ENCODE results near the gene CMTM2. TPM values are rescaled to one million over a fixed set of nuclear protein-coding genes. Genes with fewer than 3 reads are reported as not detected.

Gene CMTM2
- total and polyA plus RNA-seq, 2 experiments from 2014 or later: 0.88 TPM; not detected in 1

- DNase-seq (ENCODE audit: low read depth in 1 of 2, low spot score in 1 of 2): peak in 1 of 2 donors; percentile 44
- peak; percentile 65 for TF ChIP-seq CTCF (IDR thresholded peaks at IDR 0.05; ENCODE audit: low read depth, low read length)
- Histone ChIP-seq H3K4me1 (ENCODE audit: low read depth) (no peaks in the 10 kb centered on the region), H3K9me3 (ENCODE audit: low read depth) (no peaks in the 10 kb centered on the region), H3K36me3 (no peaks in the 10 kb centered on the region), H3K27me3 (no peaks in the 10 kb centered on the region), H3K4me3 (no peak overlapping the region), H3K27ac (no peak overlapping the region)
Observed at GRCh38 chr16:66588981-66589713, 9.9 kb downstream of the CMTM2 start.

GRCh38 chr16:66590322-66590721 lies 11.1 kb downstream of the CMTM2 start:
- Histone ChIP-seq H3K4me1 (ENCODE audit: low read depth) (no peaks in the 10 kb centered on the region), H3K36me3 (no peaks in the 10 kb centered on the region), H3K9me3 (ENCODE audit: low read depth) (no peaks in the 10 kb centered on the region), H3K4me3 (no peak overlapping the region), H3K27me3 (no peaks in the 10 kb centered on the region), H3K27ac (no peak overlapping the region)
- DNase-seq (ENCODE audit: low read depth in 1 of 2, low spot score in 1 of 2): no peak
- no peak for TF ChIP-seq CTCF (IDR thresholded peaks at IDR 0.05; ENCODE audit: low read depth, low read length)

- no peak for TF ChIP-seq CTCF (IDR thresholded peaks at IDR 0.05; ENCODE audit: low read depth, low read length)
- H3K36me3 ChIP-seq: no peaks in the 10 kb centered on the region
- H3K4me3 ChIP-seq: no peak overlapping the region
- H3K9me3 ChIP-seq (ENCODE audit: low read depth): no peaks in the 10 kb centered on the region
- no peak for DNase-seq (ENCODE audit: low read depth in 1 of 2, low spot score in 1 of 2)
- no peaks in the 10 kb centered on the region for H3K4me1 ChIP-seq (ENCODE audit: low read depth)
- H3K27ac ChIP-seq: no peak overlapping the region
- H3K27me3 ChIP-seq: no peaks in the 10 kb centered on the region
Observed at GRCh38 chr16:66591018-66591417, 11.8 kb downstream of the CMTM2 start.

GRCh38 chr16:66592241-66592640 lies 13.0 kb downstream of the CMTM2 start:
- Histone ChIP-seq H3K4me1 (ENCODE audit: low read depth) (no peaks in the 10 kb centered on the region), H3K36me3 (no peaks in the 10 kb centered on the region), H3K27me3 (no peaks in the 10 kb centered on the region), H3K9me3 (ENCODE audit: low read depth) (no peaks in the 10 kb centered on the region), H3K27ac (no peak overlapping the region), H3K4me3 (no peak overlapping the region)
- TF ChIP-seq CTCF (IDR thresholded peaks at IDR 0.05; ENCODE audit: low read depth, low read length): no peak
- DNase-seq (ENCODE audit: low read depth in 1 of 2, low spot score in 1 of 2): no peak

GRCh38 chr16:66592814-66593213 lies 13.6 kb downstream of the CMTM2 start:
- Histone ChIP-seq H3K36me3 (no peaks in the 10 kb centered on the region), H3K27ac (no peak overlapping the region), H3K4me1 (ENCODE audit: low read depth) (no peaks in the 10 kb centered on the region), H3K27me3 (no peaks in the 10 kb centered on the region), H3K9me3 (ENCODE audit: low read depth) (no peaks in the 10 kb centered on the region), H3K4me3 (no peak overlapping the region)
- no peak for DNase-seq (ENCODE audit: low read depth in 1 of 2, low spot score in 1 of 2)
- no peak for TF ChIP-seq CTCF (IDR thresholded peaks at IDR 0.05; ENCODE audit: low read depth, low read length)

Measured in cardiac muscle cell (in vitro differentiated cells and primary cell).